Colon (tissue), 2 donors: ENCODE data around the gene PAX3.
"Not testable (repeated sequence)": the region's sequence is repeated elsewhere in the genome, so short reads cannot be mapped to it uniquely, and the experiment has no call there.

Source experiments
- FAIRE-seq: peaks from 2 replicates; lab custom pipeline; 2012; peaks lifted over from hg19 to GRCh38; lab: Jason Lieb, UNC
- donor health status: control.
- donor health status: control.

The PAX3 gene

GRCh38 chr2:222213049-222213448, 85.7 kb downstream of the PAX3 start:
- FAIRE-seq = no peak

GRCh38 chr2:222212571-222212970, 86.2 kb downstream of the PAX3 start:
- no peak for FAIRE-seq

- no peak for FAIRE-seq
These were observed 90.6 kb downstream of the PAX3 start for GRCh38 chr2:222208010-222208690.

DNA sequence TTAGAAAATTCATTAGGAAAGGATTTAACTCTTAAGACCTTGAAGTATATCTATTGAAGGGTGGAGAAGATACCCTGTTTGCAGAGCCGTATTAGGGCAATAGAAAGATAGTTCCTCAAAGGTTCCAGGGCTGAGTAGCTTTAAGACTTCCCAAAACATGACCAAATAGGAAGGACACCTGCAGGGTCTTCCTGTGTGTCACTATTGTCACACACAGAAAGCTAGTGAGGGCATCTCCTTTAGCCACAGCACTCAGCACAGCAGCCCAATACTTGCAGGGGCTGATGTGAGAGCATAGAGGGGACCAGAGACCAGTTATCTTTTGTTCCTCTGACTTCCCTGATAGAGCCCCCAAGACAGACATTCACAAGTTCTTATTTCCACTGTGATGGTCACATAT, 93.7 kb downstream of the PAX3 start:
- FAIRE-seq = no peak

DNA sequence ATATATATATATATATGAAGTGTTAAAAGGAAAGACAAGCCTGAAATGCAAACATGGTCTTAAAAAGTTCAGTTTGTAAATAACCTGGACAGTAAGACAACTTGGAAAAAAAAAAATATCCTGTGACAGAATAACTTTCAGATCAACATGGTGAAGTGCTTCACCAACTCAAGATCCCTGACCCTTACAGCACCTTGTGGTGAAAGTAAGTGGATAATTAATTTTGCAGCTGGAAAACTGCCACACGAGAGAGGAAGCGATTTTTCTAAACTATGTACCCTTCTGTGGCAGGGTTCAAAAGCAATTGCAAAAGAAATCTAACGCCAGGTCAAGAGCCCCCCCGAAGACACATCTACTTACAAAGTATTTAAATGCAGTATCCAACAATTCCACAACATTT, 95.8 kb downstream of the PAX3 start:
- no peak for FAIRE-seq

GRCh38 chr2:222196159-222196558, 102.6 kb downstream of the PAX3 start:
- no peak for FAIRE-seq

DNA sequence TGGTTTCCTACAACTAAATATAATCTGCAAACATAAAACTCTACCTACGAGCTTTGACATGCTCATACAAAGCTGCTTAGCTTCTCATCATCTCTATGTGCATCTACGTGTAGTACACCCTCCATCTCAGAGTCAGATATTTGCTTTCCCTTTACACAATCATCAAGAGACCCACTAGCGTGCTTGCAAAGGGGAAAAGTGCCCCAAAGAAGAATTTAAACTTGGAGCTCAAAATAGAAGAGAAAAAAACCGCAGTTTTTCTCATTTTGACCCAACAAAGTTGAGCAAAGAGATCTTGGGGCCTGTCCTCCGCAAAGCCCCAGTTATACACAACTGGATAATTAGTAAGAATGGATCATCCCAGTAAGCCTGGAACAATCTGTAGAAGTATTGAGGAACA, 104.1 kb downstream of the PAX3 start:
- no peak for FAIRE-seq

DNA sequence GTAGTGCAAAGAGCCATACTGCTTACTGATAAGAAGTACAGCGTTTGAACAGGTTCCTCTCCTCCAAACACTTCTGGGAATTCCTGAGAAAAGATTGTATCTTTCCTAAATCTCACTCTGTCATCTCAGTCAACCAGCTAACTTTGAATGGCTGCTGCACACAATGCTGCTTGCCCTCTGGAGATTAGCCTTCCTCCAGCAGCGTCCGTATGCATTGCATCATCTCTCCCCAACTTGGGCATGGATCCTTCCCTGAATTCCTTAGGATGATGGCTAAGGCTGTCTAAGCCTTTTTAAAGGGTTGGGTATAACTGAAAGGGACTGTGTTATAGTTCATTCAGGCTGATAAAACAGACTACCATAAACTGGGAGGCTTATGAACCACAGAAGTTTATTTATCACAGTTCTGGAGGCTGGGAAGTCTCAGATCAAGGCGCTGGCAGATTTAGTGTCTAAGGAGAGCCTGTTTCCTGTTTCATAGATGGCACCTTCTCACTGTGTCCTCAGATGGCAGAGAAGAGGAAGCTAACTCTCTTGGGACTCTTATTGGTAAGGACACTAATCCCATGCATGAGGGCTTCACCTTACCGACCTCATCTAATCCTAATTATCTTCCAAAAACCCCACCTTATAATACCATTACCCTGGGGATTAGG, 105.3 kb downstream of the PAX3 start:
- no peak for FAIRE-seq

DNA sequence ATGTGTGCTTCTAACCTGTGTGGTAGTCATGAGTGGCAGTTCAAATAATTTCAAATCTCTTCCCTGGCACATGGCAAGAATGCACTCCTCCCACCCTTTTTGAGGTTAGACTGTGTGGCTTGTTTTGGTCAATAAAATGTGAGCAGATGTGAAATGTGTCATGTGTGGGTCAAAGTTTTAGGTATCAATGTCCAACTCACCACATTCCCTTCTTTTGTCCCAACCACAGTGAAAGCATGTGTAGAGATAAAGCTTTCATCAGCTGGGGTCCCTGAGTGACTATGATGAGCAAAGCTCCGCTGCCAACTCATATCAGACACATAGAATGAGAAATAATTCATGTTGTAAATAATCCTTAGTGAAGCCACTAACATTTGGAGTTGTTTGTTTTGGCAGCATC, 118.2 kb downstream of the PAX3 start:
- no peak for FAIRE-seq

DNA sequence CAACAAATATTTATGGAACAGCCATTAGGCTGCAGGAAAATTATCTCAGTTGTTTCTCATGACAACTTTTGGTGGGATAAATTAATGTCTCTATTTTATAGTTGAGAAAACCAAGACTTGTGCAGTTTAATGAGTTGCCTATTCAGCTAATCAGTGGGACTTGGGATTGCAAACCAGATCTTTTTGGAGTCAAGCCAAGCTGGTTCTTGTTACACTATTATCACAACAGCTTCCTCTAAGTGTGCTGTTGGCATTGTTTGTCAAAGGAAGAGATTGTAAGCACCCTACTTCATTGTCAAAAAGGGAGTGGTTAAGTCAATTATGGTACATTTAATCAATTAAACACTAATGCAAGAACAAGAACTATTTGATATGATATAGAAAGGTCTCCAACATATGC, 119.2 kb downstream of the PAX3 start:
- FAIRE-seq = no peak

DNA sequence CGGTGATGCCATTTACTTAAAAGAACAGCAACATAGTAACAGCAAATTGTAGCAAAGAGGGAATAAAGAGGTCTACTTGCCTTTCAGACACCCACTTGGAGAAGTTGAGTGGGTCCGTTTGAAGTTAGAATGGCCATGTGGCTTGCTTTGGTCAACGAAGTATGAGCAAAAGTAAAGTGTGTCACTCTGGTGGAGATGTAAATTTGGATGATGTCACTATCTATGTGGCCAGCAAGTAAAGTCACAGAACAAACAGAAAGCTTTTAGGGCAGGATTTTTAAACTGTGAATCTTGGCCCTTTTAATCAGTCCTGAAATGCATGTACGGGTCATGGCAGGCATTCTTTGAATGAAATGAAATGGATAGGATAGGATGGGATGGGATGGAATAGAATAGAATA, 120.3 kb downstream of the PAX3 start:
- no peak for FAIRE-seq

GRCh38 chr2:222176890-222177289, 121.9 kb downstream of the PAX3 start:
- FAIRE-seq = no peak

GRCh38 chr2:222174450-222174849, 124.3 kb downstream of the PAX3 start:
- FAIRE-seq = no peak

DNA sequence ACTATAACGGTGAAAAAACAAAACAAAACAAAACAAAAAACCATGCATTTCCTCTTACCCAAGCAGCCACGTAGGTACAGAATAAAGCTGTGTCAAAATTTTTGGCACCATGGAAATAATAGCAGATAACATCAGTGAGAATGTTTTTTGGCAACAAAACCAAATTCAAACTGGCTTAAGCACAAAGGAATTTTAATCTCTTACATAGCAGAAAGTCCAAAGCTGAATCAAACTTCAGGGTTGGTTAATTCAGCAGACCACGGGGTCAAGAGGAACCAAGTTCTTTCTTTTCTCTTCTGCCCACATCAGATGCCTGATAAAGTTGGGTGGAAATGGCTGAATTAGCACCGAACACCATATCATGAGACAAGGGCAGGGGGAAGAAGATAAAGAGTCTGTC, 129.5 kb downstream of the PAX3 start:
- FAIRE-seq = no peak

DNA sequence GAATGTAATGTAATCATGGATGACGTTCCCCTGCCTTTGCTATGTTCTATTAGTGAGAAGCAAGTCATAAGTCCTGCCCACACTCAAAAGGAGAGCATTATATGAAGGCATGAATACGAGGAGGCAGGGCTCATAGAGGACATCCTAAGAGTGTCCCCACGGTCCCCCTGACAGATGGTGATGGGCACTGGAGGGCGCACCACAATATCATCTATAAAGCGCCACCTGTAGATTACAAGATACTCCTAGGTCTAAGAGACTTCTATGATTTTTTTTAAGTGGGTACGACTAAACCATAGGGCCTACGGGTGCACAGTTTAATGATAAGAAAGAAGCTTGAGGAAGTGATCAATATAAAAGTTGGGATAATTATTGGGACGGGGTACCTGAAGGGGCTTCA, 131.0 kb downstream of the PAX3 start:
- no peak for FAIRE-seq

- no peak for FAIRE-seq
These were observed 137.9 kb downstream of the PAX3 start for GRCh38 chr2:222160944-222161343.

- FAIRE-seq = no peak
These were observed 138.7 kb downstream of the PAX3 start for GRCh38 chr2:222160125-222160524.

- FAIRE-seq = no peak
These were observed 139.6 kb downstream of the PAX3 start for GRCh38 chr2:222159221-222159620.

- FAIRE-seq = not testable (repeated sequence)
These were observed 143.7 kb downstream of the PAX3 start for GRCh38 chr2:222155003-222155664.
